HCT116 (cell line): ENCODE results near the gene TMEM147. TPM values are rescaled to one million over a fixed set of nuclear protein-coding genes. Genes with fewer than 3 reads are reported as not detected.

ENCODE experiments used
- ATAC-seq: fragments of 200-7000 bp; cut with Tn5 transposase; 2 replicates; pipeline ENCODE4 v1.9.1; 2020; ENCODE audit warnings: mild to moderate bottlenecking, moderate library complexity
- BruUV-seq: library from RNA; stranded (reverse); fragments of 400-500 nt; replicated peaks from 2 replicates; lab custom pipeline; 2021; lab: Mats Ljungman, UMichigan
- CTCF ChIA-PET: fragments of 300-600 bp; sonication (Branson Sonifier 250); formaldehyde crosslinking; loops from one replicate; lab custom pipeline; 2021; ENCODE audit warnings: antibody characterized with exemption; lab: Charles Lee
- POLR2A ChIA-PET: fragments of 300-600, 350-600 bp; sonication (Branson Sonifier 250); formaldehyde crosslinking; loops from one replicate; lab custom pipeline; 2021; ENCODE audit warnings: antibody characterized with exemption; lab: Charles Lee
- RAD21 ChIA-PET, 2 experiments: fragments of 300-600 bp; sonication (Branson Sonifier 250); formaldehyde crosslinking; loops; one replicate each; lab custom pipeline; 2023; ENCODE audit warnings: low total read pairs in 2 of 2; ENCODE audit not compliant: uncharacterized antibody in 2 of 2, unreplicated experiment in 2 of 2, low non-redundant PET in 1 of 2; lab: Charles Lee
- DNase-seq: peaks from one replicate; pipeline ENCODE4 v3.0.0-alpha.2; 2010; ENCODE audit warnings: low read depth, low spot score
- H2AFZ ChIP-seq: fragments of 200-600 bp; shearing (Covaris generic), sonication (generic); 2 replicates; pipeline ENCODE4 v1.6.1; 2017; ENCODE audit warnings: low read depth, mixed run types, mixed read lengths, antibody characterized with exemption, low read length; ENCODE audit not compliant: poor library complexity, severe bottlenecking
- H3K27ac ChIP-seq: 2 replicates; pipeline ENCODE4 v1.5.1; 2012; ENCODE audit warnings: low read depth, low read length
- H3K27me3 ChIP-seq: fragments of 200-600 bp; sonication (generic); 2 replicates; pipeline ENCODE4 v1.6.1; 2016; ENCODE audit warnings: mixed run types, low read length, mixed read lengths; ENCODE audit not compliant: insufficient read depth
- H3K36me3 ChIP-seq, 2 experiments: fragments of 200-500 bp in 1 of 2; fragments of 200-600 bp in 1 of 2; sonication (Bioruptor generic) in 1 of 2; sonication (generic) in 1 of 2; 2 replicates each; pipeline versions ENCODE4 v1.5.1 to v1.6.1; 2014 to 2016; ENCODE audit warnings: low read length in 2 of 2, inconsistent platforms in 1 of 2, mixed read lengths in 1 of 2, mixed run types in 1 of 2; ENCODE audit not compliant: insufficient read depth in 2 of 2, control insufficient read depth in 1 of 2
- H3K4me1 ChIP-seq, 2 experiments: fragments of 200-600 bp in 1 of 2; sonication (generic) in 1 of 2; 2 replicates each; pipeline versions ENCODE4 v1.5.1 to v1.6.1; 2012 to 2017; ENCODE audit warnings: low read length in 2 of 2, inconsistent platforms in 1 of 2, mild to moderate bottlenecking in 1 of 2, mixed read lengths in 1 of 2, mixed run types in 1 of 2, moderate library complexity in 1 of 2; ENCODE audit not compliant: insufficient read depth in 2 of 2, control insufficient read depth in 1 of 2
- H3K4me2 ChIP-seq: fragments of 200-600 bp; sonication (generic); 2 replicates; pipeline ENCODE4 v1.6.1; 2017; ENCODE audit warnings: mixed run types, low read length, mixed read lengths
- H3K4me3 ChIP-seq, 2 experiments: fragments of 200-600 bp in 1 of 2; sonication (generic) in 1 of 2; replicated peaks in 1 of 2; 2 replicates each; pipeline ENCODE4 v1.5.1; 2011 to 2016; ENCODE audit warnings: low read length in 2 of 2, control low read depth in 1 of 2, low read depth in 1 of 2, mild to moderate bottlenecking in 1 of 2, mixed read lengths in 1 of 2, mixed run types in 1 of 2
- H3K79me2 ChIP-seq: fragments of 200-600 bp; sonication (generic); 2 replicates; pipeline ENCODE4 v1.6.1; 2017; ENCODE audit warnings: mild to moderate bottlenecking, mixed run types, low read length, moderate library complexity, mixed read lengths; ENCODE audit not compliant: insufficient read depth
- H3K9ac ChIP-seq: fragments of 200-600 bp; sonication (generic); 2 replicates; pipeline ENCODE4 v1.6.1; 2016; ENCODE audit warnings: low read length, mixed read lengths
- H3K9me2 ChIP-seq: fragments of 200-600 bp; sonication (generic), shearing (Covaris generic); 2 replicates; pipeline ENCODE4 v1.6.1; 2017; ENCODE audit warnings: mixed run types, mild to moderate bottlenecking, moderate library complexity; ENCODE audit not compliant: insufficient read depth
- H3K9me3 ChIP-seq, 2 experiments: fragments of 200-500 bp in 1 of 2; fragments of 200-600 bp in 1 of 2; sonication (Bioruptor generic) in 1 of 2; sonication (generic) in 1 of 2; 2 replicates each; pipeline ENCODE4 v1.6.1; 2014 to 2017; ENCODE audit warnings: low read length in 2 of 2, mixed read lengths in 2 of 2, inconsistent platforms in 1 of 2, low read depth in 1 of 2, mild to moderate bottlenecking in 1 of 2, mixed run types in 1 of 2, moderate library complexity in 1 of 2; ENCODE audit not compliant: control insufficient read depth in 1 of 2, insufficient read depth in 1 of 2
- H4K20me1 ChIP-seq: fragments of 200-600 bp; sonication (generic), shearing (Covaris generic); 2 replicates; pipeline ENCODE4 v1.6.1; 2017; ENCODE audit warnings: mixed run types, mild to moderate bottlenecking, moderate library complexity; ENCODE audit not compliant: insufficient read depth
- EGR1 ChIP-seq: IDR thresholded peaks from 2 replicates; pipeline ENCODE4 v1.6.1; 2012; ENCODE audit warnings: low read depth
- FOSL1 ChIP-seq: IDR thresholded peaks from 2 replicates; pipeline ENCODE4 v1.6.1; 2012; ENCODE audit warnings: low read depth
- JUND ChIP-seq: IDR thresholded peaks from 2 replicates; pipeline ENCODE4 v1.6.1; 2012
- POLR2AphosphoS5 ChIP-seq: IDR thresholded peaks from 2 replicates; pipeline ENCODE4 v1.6.1; 2011; ENCODE audit warnings: mild to moderate bottlenecking, low read depth, low read length, moderate library complexity
- SP1 ChIP-seq: IDR thresholded peaks from 2 replicates; pipeline ENCODE4 v1.6.1; 2012; ENCODE audit warnings: low read depth
- TCF7L2 ChIP-seq: IDR thresholded peaks from 2 replicates; pipeline ENCODE4 v1.7.0; 2011; ENCODE audit warnings: borderline replicate concordance, inconsistent platforms; ENCODE audit not compliant: insufficient read depth, insufficient read length; ENCODE audit errors: extremely low read depth
- ZBTB33 ChIP-seq: IDR thresholded peaks from 2 replicates; pipeline ENCODE4 v1.6.1; 2011; ENCODE audit warnings: mild to moderate bottlenecking, low read length, moderate library complexity; ENCODE audit not compliant: insufficient replicate concordance; ENCODE audit errors: extremely low read depth
- ZFX ChIP-seq: fragments of 450-650 bp; IDR thresholded peaks from 2 replicates; pipeline ENCODE4 v1.6.1; 2017
- intact Hi-C: fragments of 100-400 bp; cut with micrococcal nuclease; formaldehyde crosslinking; loops from 2 replicates; pipeline ENCODE4 v1.10.0; 2022
- total RNA-seq: library from RNA; stranded (reverse); gene quantifications from one replicate; pipeline ENCODE4 v1.2.1, GENCODE V29; 2021; ENCODE audit not compliant: unreplicated experiment
- TF ChIP-seq, protein P1 (sequence below): IDR thresholded peaks from 2 replicates; pipeline ENCODE4 v1.6.1; 2012; ENCODE audit warnings: low read depth
- TF ChIP-seq, protein P2 (sequence below): IDR thresholded peaks from 2 replicates; pipeline ENCODE4 v1.6.1; 2012

The TMEM147 gene
- total RNA-seq, 1 experiment from 2014 or later: 128 TPM

- no peaks in the 10 kb centered on the region for H4K20me1 ChIP-seq
- H3K9me3 ChIP-seq: no peaks in the 10 kb centered on the region
- DNase-seq: no peak
- no peaks in the 10 kb centered on the region for H3K9me2 ChIP-seq
- peaks cover 9 to 22% of the 10 kb centered on the region in 2 experiments for H3K4me1 ChIP-seq
- ATAC-seq: peak; percentile 76
- peak overlapping the region; percentile 69 to 100 for H3K4me3 ChIP-seq
- H3K9ac ChIP-seq: peak overlapping the region; percentile 100
- POLR2A ChIA-PET: no interaction called here
- H3K36me3 ChIP-seq: peaks cover 8 to 36% of the 10 kb centered on the region in 2 experiments; a peak in 3 of 4 replicates
- H3K27me3 ChIP-seq: no peaks in the 10 kb centered on the region
- CTCF ChIA-PET: no interaction called here
- H3K79me2 ChIP-seq: peaks cover 56% of the 10 kb centered on the region
- no TSS peak for BruUV-seq
- H3K27ac ChIP-seq: peak overlapping the region; percentile 89
- RAD21 ChIA-PET: no interaction called here
- H3K4me2 ChIP-seq: peak overlapping the region; percentile 98
- intact Hi-C loops: loop anchor here (1.0 to 10.0 kb wide), 2 partner anchors 36 to 389 kb away; partner anchors contain the start of gene LRFN3
- H2AFZ ChIP-seq: no peak overlapping the region
- no peak for TF ChIP-seq ZBTB33
- TF ChIP-seq, protein P1, sequence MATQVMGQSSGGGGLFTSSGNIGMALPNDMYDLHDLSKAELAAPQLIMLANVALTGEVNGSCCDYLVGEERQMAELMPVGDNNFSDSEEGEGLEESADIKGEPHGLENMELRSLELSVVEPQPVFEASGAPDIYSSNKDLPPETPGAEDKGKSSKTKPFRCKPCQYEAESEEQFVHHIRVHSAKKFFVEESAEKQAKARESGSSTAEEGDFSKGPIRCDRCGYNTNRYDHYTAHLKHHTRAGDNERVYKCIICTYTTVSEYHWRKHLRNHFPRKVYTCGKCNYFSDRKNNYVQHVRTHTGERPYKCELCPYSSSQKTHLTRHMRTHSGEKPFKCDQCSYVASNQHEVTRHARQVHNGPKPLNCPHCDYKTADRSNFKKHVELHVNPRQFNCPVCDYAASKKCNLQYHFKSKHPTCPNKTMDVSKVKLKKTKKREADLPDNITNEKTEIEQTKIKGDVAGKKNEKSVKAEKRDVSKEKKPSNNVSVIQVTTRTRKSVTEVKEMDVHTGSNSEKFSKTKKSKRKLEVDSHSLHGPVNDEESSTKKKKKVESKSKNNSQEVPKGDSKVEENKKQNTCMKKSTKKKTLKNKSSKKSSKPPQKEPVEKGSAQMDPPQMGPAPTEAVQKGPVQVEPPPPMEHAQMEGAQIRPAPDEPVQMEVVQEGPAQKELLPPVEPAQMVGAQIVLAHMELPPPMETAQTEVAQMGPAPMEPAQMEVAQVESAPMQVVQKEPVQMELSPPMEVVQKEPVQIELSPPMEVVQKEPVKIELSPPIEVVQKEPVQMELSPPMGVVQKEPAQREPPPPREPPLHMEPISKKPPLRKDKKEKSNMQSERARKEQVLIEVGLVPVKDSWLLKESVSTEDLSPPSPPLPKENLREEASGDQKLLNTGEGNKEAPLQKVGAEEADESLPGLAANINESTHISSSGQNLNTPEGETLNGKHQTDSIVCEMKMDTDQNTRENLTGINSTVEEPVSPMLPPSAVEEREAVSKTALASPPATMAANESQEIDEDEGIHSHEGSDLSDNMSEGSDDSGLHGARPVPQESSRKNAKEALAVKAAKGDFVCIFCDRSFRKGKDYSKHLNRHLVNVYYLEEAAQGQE: no peak
- TF ChIP-seq JUND: no peak
- peak; percentile 86; the same call in 1 of the 2 replicates for TF ChIP-seq ZFX
- peak; percentile 72; the same call in 1 of the 2 replicates for TF ChIP-seq EGR1
- no peak for TF ChIP-seq TCF7L2
- TF ChIP-seq SP1: no peak
- no peak for TF ChIP-seq FOSL1
- TF ChIP-seq POLR2AphosphoS5: no peak
- TF ChIP-seq, protein P2, sequence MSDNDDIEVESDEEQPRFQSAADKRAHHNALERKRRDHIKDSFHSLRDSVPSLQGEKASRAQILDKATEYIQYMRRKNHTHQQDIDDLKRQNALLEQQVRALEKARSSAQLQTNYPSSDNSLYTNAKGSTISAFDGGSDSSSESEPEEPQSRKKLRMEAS: peak; percentile 2; the same call in 1 of the 2 replicates
These were observed 492 bp downstream of the TMEM147 start for GRCh38 chr19:35545855-35546381.
